ENCODE measurements around the gene ATP5ME. TPM values are rescaled to one million over a fixed set of nuclear protein-coding genes. Genes with fewer than 3 reads are reported as not detected.
A peak's percentile ranks its signal among the peaks of the same experiment; 100 is the strongest.
"Not testable (repeated sequence)": the region's sequence is repeated elsewhere in the genome, so short reads cannot be mapped to it uniquely, and the experiment has no call there.

The ATP5ME gene
- polyA plus RNA-seq, 4 donors = 267 to 367 (median 284) TPM

DNA sequence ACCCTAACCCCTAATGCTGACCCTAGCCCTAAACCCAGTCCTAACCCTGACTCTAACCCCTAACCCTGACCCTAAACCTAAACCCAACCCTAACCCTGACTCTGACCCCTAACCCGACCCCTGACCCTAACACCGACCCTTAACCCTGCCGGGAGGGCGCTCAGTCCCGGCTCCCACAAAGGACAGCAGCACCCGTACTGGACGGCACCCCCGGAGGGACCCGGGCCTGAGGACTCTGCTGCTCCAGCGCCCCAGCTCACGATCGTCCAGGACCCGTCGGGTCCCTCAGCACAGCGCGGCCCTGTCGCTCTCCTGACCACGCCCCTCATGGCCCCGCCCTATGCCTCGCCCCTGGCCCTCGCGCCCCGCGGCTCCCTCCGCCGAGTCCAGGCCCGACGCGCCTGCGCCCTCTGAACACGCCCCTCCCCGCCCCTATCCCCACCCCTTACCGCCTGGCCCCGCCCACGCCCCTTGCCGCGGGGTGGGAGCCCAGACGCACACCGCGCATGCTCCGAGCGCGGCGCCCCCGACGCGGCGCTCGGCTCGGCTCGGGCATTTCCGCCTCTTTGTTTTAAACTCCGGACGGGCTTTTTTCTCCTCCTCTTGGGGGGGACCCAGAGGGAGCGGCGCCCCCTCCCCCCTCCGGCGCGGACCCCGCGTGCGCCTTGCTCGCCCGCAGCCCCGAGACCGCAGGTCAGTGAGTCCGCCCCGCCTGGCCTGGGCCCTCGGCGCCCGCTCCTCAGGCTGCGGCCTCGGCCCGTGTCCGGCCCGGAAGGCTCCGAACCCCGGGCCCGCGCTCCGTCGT is 31.4 kb upstream of the ATP5ME start, which contains the start of gene PCGF3:
TSS of gene PCGF3 (plus strand) at position 555 of the 805 bp plus-strand sequence. CDS start 27,849 bp downstream, outside the sequence.
- peak; percentile 70 to 90 (median 84) for DNase-seq (ENCODE audit: low read depth in 4 of 4, low spot score in 2 of 4)

GRCh38 chr4:704971-705277 is 30.8 kb upstream of the ATP5ME start:
- no peak for DNase-seq (ENCODE audit: low read depth in 4 of 4, low spot score in 2 of 4)

GRCh38 chr4:704198-704891 is 30.3 kb upstream of the ATP5ME start:
- DNase-seq (ENCODE audit: low read depth in 4 of 4, low spot score in 2 of 4) = no peak

GRCh38 chr4:703336-704197 is 29.5 kb upstream of the ATP5ME start:
- DNase-seq (ENCODE audit: low read depth in 4 of 4, low spot score in 2 of 4) = no peak

DNA sequence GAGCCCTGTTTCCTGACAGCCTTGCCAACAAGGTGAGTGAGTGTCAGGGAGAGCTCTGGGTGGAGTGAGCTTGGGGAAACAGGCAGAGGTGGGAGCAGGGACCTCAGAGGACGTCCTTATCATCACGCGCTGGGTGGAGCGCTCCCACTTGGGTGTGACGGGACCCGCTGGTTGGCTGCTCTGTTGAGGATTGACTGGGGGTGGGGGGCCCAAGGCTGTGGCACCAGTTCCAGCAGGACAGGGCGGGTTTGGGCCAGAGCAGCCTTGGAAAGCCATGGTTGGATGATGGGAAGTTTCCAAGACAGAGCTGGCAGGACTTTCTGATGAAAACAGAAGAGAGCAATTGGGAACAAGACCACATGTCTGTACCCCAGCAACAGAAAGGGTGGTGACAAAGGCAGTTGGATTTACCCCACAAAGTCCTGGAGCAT is 28.6 kb upstream of the ATP5ME start:
- no peak for DNase-seq (ENCODE audit: low read depth in 4 of 4, low spot score in 2 of 4)

GRCh38 chr4:700587-701264 is 26.6 kb upstream of the ATP5ME start:
- DNase-seq (ENCODE audit: low read depth in 4 of 4, low spot score in 2 of 4) = no peak

DNA sequence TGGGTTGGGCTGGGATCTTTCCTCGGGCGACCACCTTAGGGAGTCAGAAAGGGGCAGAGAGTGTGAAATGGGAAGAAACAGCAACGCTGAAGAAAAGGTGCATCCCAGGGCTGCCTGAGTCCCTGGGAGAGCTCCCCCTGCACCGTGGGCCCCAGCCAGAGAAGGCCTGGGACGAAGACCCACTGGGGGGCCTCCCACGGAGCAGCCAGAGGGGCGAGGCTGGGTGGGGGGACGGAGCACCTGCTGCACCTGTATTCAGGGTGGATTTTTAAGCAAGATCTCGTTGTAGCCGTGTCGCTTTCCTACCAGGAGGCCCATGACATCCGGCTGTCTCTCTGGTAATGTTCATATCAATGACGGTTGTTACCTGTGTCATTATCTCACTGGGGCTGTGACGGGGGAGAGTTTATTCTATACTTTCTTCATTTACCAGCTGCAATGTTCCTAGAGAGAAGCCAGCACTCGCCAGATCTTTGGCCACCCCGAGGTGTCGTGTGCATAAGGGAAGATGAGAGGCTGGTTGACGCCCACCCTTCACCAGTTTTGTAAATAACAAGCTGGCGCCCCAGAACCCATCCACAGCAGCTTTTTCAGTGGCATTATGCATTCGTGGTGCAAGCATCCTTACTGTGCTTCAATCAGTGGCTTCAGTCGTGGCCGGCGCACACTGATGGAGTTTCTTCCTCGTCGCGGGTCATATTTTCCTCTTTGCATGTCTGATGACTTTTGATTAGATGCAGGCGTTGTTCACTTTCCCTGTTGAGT is 25.9 kb upstream of the ATP5ME start:
- no peak for DNase-seq (ENCODE audit: low read depth in 4 of 4, low spot score in 2 of 4)

- not testable (repeated sequence) for DNase-seq (ENCODE audit: low read depth in 4 of 4, low spot score in 2 of 4)
These were observed 20.4 kb upstream of the ATP5ME start for GRCh38 chr4:694341-694940.

DNA sequence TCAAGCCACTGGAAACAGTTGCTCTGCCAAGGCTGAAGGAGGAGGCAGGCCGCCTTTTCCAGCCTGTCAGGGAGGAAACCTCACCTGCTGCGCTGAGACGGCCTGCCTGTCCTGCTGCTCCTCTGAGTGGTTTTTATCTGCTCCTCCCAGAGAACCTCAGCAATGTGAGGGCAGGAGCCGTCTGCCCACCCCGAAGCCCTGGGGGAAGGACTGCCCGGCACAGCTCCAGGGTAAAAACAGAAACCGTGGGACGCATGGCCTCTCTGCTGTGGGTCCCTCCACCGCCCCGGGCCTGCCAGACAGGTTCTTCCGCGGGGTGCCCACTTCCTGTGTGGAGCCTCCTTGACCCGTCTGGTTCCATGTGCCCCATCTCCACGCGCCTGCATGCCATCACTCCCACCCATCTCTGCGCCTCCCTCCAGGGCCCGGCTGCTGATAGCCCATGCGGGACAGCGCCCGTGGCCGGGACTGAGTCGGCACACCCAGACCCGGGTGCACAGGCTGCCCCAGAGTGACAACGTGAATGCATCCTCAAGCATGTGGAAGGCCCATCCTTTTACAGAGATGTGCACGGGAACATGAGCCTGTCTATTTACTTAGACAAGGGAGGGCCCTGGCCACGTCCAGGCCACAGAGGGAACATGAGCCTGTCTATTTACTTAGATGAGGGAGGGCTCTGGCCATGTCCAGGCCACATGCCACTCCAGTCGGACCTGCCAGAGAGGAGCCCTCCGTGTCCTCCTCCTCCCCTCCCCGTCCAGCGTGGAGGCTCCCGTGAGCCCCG is 18.9 kb upstream of the ATP5ME start:
- no peak for DNase-seq (ENCODE audit: low read depth in 4 of 4, low spot score in 2 of 4)

DNA sequence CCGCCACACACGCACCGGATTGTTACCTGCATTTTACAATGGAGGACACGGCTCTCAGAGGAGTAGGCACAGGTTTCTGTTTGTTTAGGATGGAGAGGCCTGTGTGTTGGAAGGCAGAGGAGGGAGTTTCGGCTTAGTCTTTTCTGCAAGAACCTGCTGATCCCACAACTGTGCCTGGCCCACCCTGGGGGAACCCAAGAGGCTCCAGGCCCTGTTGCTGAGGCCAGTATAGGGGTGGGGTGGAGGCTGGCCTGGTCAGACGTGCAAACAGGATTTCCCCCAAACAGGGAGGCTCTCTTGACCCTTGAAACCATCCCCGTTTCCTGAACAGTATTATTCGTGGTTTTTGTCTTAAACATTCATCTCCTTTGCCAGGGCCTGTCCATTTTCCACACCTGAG is 15.6 kb upstream of the ATP5ME start:
- DNase-seq (ENCODE audit: low read depth in 4 of 4, low spot score in 2 of 4) = no peak

- DNase-seq (ENCODE audit: low read depth in 4 of 4, low spot score in 2 of 4) = no peak
These were observed 15.0 kb upstream of the ATP5ME start, which contains the start of gene SLC49A3 for GRCh38 chr4:688854-689681. Gene SLC49A3 (minus strand): TSS chr4:689151. CDS start chr4:689127, 24 bp downstream.

DNA sequence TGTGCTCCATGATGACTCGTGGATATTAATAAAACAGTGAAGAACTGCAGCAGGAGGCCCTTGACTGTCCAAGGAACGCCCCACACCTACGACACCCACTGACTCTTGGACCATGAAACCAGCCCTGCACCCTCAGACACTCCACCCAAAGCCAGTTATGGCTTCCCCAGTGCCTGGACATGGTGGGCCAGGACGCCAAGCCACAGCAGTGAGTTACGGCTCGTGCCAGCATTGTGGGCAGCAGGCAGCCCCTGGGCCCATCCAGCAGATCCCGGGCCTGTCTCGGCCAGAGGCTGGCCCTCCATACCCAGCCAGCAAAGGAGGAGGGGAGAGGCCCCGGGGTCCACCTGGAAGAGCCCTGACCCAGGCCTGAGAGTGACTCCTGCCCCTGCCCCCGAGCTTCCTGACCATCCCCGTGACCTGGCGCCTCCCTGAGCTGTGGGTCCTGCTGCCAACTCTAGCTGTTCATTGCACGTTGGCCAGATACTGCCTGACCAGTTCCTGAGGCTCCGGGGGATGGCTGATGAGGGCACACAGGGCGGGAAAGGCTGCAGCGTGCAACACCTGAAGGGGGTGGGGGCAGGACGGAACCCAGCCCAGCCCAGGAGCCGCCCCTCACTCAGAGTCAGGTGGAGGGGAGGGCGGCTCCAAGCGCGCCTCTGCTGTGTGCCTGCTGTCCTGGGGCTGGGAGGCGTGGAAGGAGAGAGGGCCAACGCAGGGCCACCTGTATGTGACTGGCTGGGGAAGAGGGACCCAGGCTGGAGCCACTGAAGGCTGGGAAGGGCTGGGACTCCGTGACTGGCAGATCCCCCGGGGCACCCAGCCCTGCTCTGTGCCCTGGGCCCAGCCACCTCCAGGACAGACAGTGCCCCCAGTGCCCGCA is 14.1 kb upstream of the ATP5ME start:
- no peak for DNase-seq (ENCODE audit: low read depth in 4 of 4, low spot score in 2 of 4)

DNA sequence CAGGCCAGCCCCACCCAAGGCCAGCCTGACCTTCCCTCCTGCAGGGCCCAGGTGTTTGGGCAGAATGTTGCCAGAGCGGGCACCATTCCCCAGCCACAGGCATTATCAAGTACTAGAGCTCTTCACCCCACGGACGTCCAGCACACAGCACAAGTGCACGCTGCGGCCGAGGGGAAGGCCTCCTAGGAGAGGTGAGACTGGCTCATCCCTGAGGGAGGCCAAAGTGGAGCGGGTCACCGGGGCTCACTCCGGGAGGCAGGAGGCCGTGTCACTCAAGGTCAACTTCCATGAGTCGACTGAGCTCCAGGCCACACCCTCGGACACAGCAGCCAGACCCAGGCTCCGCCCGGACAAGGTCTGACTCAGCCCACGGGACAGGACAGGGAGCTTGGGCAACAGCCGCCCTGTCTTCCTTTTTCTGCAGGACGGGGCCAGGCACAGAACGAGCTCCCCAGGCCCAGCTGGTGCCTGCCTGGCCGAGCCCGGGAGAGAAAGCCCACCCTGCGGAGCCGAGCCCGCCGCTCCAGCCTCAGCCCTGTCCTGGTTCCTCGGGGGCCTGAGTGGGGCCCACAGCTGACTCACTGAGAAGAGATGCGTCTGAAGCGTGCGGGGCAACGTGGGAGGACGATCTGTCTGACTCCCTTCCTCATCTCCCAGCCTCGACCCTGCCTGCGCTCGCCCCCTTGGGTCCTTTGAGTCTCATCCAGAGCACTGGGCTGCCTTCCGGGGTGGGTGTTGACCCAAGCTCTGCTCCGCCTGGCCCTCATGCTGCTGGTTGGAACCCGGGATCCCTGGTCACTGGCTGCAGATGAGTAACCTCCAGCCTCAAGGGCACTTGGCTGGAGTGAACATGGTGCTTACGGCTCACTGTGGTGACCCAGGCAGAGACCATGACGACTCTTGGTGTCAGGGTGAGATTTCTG is 13.2 kb upstream of the ATP5ME start:
- no peak for DNase-seq (ENCODE audit: low read depth in 4 of 4, low spot score in 2 of 4)

- DNase-seq (ENCODE audit: low read depth in 4 of 4, low spot score in 2 of 4) = no peak
These were observed 12.5 kb upstream of the ATP5ME start for GRCh38 chr4:686413-687040.
